ENCODE data around the gene SLIT3.

- no peak for TF ChIP-seq POLR2A (IDR thresholded peaks at IDR 0.05; ENCODE audit: low read depth, low read length)
- TF ChIP-seq TAF1 (IDR thresholded peaks at IDR 0.05; ENCODE audit: low read depth, low read length) = no peak
- no peak for TF ChIP-seq POLR2AphosphoS5 (IDR thresholded peaks at IDR 0.05; ENCODE audit: low read depth, low read length)
- TF ChIP-seq SPI1 (IDR thresholded peaks at IDR 0.05; ENCODE audit: low read depth, low read length) = no peak
- no peak for TF ChIP-seq POU2F2 (IDR thresholded peaks at IDR 0.05; ENCODE audit: low read depth, low read length)
Observed at GRCh38 chr5:168869615-168870227, 431.2 kb downstream of the SLIT3 start.

Data from GM12891 (cell line).